GM18505 (cell line): Measurements from ENCODE around the gene PHF13.

Source experiments
- ATAC-seq: cut with Tn5 transposase; IDR thresholded peaks from one replicate; pipeline ENCODE4 v1.9.1; 2021; ENCODE audit not compliant: unreplicated experiment
- POLR2A ChIP-seq: IDR thresholded peaks from 4 replicates; pipeline ENCODE4 v1.6.1; 2011; ENCODE audit warnings: borderline replicate concordance; ENCODE audit not compliant: insufficient read depth, insufficient read length; ENCODE audit errors: extremely low read depth

PHF13 gene

DNA sequence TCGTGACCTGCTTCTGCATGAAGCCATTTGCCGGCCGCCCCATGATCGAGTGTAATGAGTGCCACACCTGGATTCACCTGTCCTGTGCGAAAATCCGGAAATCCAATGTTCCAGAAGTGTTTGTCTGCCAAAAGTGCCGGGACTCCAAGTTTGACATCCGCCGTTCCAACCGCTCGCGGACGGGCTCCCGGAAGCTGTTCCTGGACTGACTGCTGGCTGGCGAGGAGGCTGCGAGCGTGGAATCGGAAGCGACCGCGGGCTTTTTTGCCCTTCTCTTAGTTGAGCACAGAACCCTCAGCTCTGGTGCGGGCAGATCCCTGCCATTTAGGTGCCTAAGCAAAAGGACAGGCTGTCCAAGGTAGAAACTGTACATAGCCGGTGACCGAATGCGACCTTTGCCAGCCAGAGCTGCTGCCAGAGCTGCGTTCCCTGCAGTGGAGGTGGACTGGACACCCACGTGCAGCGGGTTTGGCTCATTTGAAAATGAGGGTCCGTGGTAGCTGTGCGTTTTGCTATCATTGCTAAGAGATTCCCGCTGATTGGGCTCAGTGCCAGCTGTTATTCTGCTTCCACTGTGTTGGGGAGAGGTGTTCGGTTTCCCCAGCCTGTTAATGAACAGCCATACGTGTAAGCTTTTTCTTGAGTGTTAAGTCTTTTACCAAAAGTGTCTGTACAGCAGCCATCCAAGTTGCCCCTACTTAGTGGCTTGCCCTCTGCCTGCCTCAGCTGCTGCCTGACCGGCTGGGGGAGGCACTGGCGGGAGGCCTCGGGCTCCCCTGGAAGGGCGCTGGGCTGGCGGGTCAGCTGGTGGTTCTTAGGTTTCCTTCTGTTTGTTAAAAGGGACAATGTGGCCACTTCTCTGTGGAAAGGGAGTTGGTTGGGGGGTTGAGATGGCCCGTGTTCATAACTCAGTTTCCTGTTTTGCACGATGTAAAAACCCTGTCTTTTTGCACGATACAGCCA, 8.2 kb downstream of the PHF13 start:
- no peak for ATAC-seq
- no peak for TF ChIP-seq POLR2A

GRCh38 chr1:6622396-6623152, 9.0 kb downstream of the PHF13 start:
- no peak for TF ChIP-seq POLR2A
- no peak for ATAC-seq

DNA sequence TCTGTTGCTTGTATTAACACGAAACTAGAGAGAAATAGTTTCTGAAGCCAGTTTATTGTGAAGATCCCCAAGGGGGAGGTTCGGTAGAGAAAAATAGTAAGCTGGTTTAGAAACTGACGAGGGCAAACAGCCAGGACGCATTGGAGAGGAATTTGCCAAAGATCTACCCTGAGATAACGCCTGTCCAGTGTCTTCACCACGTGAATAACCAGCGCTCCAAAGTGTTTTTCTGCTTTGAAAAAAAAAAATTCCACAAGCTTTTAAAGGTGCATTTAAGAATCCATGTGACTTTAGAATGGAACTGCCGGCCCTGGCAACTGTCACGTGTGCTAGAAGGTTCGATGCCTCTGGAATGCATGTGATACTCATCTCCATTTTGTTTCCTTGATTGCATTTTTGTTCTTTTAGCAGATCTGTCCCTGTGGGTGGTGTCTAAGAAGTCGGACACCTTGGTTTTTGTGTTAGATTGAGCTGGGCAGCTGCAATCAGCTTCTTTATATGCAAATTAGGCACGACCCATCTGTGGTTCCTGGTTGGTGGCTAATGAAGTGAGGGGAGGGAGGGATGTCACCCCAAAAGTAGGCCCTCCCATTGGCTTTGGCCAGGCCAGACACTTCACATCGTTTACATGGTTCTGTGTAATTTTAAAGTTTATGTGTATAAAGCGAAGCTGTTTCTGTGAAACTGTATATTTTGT, 9.9 kb downstream of the PHF13 start:
- no peak for TF ChIP-seq POLR2A

DNA sequence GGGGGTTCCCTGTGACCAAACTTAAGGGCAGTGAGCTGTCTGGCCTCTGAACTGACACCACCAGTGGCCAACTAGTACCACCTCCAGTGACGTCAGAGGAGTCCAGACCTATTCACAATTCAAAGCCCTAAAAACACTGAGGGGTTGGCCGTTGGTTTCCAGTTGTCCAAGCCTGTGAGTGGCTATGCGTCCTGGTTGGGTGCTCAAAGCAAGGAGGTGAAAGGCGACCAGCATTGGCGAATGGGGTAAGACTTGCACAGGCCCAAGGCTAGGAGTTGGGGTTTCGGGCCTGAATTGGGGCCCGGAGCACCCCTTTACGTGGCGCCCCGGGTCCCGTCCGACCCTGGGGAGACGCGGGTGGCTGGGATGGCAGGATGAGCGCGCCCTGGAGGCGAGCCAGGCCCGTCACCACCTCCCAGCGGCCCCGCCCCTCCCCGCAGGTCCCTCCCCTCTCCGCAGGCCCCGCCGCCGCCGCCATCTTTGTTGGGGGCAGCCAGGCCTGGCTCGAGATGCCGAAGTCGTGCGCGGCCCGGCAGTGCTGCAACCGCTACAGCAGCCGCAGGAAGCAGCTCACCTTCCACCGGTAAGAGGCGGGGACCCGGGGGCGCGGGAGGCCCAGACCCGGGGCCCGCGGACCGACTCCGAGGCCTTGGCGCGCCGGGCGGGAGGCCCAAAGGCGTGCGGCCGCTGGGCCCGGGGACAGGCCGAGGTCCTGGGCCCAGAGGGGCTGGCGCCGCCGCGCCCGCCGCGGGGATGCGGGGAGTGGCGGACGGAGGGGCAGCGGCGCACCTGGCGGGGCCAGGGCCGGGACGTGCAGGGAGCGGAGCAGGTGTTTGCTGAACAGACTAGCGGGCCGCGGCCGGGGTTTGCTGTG, 11.4 kb downstream of the PHF13 start, which contains the start of gene THAP3:
Gene THAP3, plus strand, starts transcription at position 159 of the 874 bp plus-strand sequence. Its CDS starts 351 bp downstream, at position 510.
- ATAC-seq = peak; percentile 74
- no peak for TF ChIP-seq POLR2A

More for the DNA sequence above, 9.9 kb downstream of the PHF13 start:
- ATAC-seq = no peak

DNA sequence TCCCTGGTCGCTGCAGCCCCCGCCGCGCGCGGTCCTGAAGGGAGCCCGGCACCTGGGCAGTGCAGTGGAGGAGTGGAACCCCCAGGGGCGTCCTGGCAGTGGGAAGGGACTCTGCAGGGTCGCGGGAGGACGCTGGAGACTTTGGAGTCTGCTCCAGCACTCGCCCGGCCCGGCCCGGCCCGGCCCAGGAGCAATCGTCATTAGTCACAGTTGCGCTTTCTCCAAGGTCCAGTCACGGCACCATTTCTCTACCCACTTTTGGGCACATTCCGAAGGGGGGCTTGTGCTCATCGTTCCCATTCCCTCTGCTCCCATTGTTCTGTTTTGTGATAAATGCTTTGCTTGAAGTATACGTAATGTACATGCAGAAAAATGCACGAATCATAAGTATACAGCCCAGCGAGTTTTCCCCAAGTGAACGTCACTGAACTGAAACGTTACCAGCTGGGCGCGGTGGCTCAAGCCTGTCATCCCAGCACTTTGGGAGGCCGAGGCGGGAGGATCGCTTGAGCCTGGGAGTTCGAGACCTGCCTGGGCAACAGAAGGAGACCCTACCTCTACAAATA, 12.1 kb downstream of the PHF13 start:
- TF ChIP-seq POLR2A = no peak
- no peak for ATAC-seq

GRCh38 chr1:6627031-6627430, 13.5 kb downstream of the PHF13 start:
- no peak for ATAC-seq
- TF ChIP-seq POLR2A = no peak

- no peak for TF ChIP-seq POLR2A
- no peak for ATAC-seq
Observed at GRCh38 chr1:6627841-6628545, 14.5 kb downstream of the PHF13 start.

- no peak for ATAC-seq
- TF ChIP-seq POLR2A = no peak
Observed at GRCh38 chr1:6628971-6629479, 15.5 kb downstream of the PHF13 start.

GRCh38 chr1:6630027-6630426, 16.5 kb downstream of the PHF13 start:
- no peak for ATAC-seq
- no peak for TF ChIP-seq POLR2A

DNA sequence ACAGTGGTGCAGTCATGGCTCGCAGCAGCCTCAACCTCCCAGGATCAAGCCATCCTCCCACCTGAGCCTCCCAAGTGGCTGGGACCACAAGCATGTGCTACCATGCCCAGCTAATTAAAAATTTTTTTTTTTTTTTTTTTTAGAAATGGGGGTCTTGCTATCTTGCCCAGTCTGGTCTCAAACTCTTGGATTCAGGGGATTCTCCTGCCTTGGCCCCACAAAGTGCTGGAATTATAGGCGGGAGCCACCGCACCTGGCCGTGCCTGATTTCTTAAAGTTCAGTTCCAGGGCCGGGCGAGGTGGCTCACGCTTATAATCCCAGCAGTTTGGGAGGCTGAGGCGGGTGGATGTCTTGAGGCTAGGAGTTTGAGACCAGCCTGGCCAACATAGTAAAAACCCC, 17.5 kb downstream of the PHF13 start:
- no peak for TF ChIP-seq POLR2A
- no peak for ATAC-seq
